Lower lobe of right lung (tissue), 2 donors: ENCODE results near the gene CASZ1. TPM values are rescaled to one million over a fixed set of nuclear protein-coding genes. Genes with fewer than 3 reads are reported as not detected.

Experiments
- ATAC-seq, 2 donors: fragments of 200-7000 bp; cut with Tn5 transposase; one replicate each; pipeline ENCODE4 v1.9.1; 2020 to 2022; ENCODE audit warnings: mild to moderate bottlenecking in 2 of 2, moderate library complexity in 2 of 2
- DNase-seq: peaks from one replicate; pipeline ENCODE4 v3.0.0-alpha.2; 2020
- H3K27ac ChIP-seq: fragments of 200-600 bp; one replicate; pipeline ENCODE4 v1.8.0; 2022
- H3K27me3 ChIP-seq: fragments of 200-600 bp; one replicate; pipeline ENCODE4 v1.8.0; 2022; ENCODE audit warnings: low read depth
- H3K36me3 ChIP-seq: fragments of 200-600 bp; one replicate; pipeline ENCODE4 v1.8.0; 2022; ENCODE audit warnings: mild to moderate bottlenecking
- H3K4me1 ChIP-seq: fragments of 200-600 bp; one replicate; pipeline ENCODE4 v1.8.0; 2022
- H3K4me3 ChIP-seq: fragments of 200-600 bp; one replicate; pipeline ENCODE4 v1.8.0; 2022; ENCODE audit warnings: mild to moderate bottlenecking
- H3K9me3 ChIP-seq: fragments of 200-600 bp; one replicate; pipeline ENCODE4 v1.8.0; 2022
- intact Hi-C: fragments of 100-400 bp; cut with DNase I; formaldehyde crosslinking; loops from one replicate; pipeline ENCODE4 v1.11.0; 2022
- total RNA-seq: library from RNA; stranded (reverse); fragmentation: NEBNext Ultra II Directional; extraction: Animal tissue kit (Norgen Biotek cat#: 25700); gene quantifications from one replicate; pipeline ENCODE4 v1.2.1, GENCODE V29; 2021
- TF ChIP-seq, protein P1 (sequence below): fragments of 200-600 bp; IDR thresholded peaks from one replicate; pipeline ENCODE4 v1.8.0; 2022; ENCODE audit warnings: antibody characterized with exemption, mild to moderate bottlenecking
- donor health status: DM: no; HTN: yes; CAD: no; lungs with severe emphysema.

Gene CASZ1
- total RNA-seq, 1 donor from 2014 or later = 47.5 TPM

GRCh38 chr1:10694633-10695627 is 101.5 kb downstream of the CASZ1 start:
- intact Hi-C loops = no loop called here
- peak; percentile 95 for DNase-seq

GRCh38 chr1:10694274-10694632 is 102.2 kb downstream of the CASZ1 start:
- intact Hi-C loops = no loop called here
- H3K4me1 ChIP-seq = peaks cover 62% of the 10 kb centered on the region
- ATAC-seq = peak; percentile 37 to 47

More at GRCh38 chr1:10694633-10695627, 101.5 kb downstream of the CASZ1 start:
- Histone ChIP-seq H3K36me3 (no peaks in the 10 kb centered on the region), H3K4me3 (peak overlapping the region; percentile 58), H3K4me1 (peaks cover 59% of the 10 kb centered on the region), H3K9me3 (no peaks in the 10 kb centered on the region), H3K27me3 (no peaks in the 10 kb centered on the region), H3K27ac (peak overlapping the region; percentile 89)
- TF ChIP-seq, protein P1, sequence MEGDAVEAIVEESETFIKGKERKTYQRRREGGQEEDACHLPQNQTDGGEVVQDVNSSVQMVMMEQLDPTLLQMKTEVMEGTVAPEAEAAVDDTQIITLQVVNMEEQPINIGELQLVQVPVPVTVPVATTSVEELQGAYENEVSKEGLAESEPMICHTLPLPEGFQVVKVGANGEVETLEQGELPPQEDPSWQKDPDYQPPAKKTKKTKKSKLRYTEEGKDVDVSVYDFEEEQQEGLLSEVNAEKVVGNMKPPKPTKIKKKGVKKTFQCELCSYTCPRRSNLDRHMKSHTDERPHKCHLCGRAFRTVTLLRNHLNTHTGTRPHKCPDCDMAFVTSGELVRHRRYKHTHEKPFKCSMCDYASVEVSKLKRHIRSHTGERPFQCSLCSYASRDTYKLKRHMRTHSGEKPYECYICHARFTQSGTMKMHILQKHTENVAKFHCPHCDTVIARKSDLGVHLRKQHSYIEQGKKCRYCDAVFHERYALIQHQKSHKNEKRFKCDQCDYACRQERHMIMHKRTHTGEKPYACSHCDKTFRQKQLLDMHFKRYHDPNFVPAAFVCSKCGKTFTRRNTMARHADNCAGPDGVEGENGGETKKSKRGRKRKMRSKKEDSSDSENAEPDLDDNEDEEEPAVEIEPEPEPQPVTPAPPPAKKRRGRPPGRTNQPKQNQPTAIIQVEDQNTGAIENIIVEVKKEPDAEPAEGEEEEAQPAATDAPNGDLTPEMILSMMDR = no peak
- ATAC-seq = peak; percentile 75 to 89

GRCh38 chr1:10693497-10694273 is 102.8 kb downstream of the CASZ1 start:
- intact Hi-C loops = no loop called here
- peaks cover 62% of the 10 kb centered on the region for H3K4me1 ChIP-seq

More at GRCh38 chr1:10694274-10694632, 102.2 kb downstream of the CASZ1 start:
- Histone ChIP-seq H3K27ac (peak overlapping the region; percentile 93), H3K9me3 (no peaks in the 10 kb centered on the region), H3K4me3 (peak overlapping the region; percentile 78), H3K27me3 (no peaks in the 10 kb centered on the region), H3K36me3 (no peaks in the 10 kb centered on the region)
- no peak for DNase-seq
- TF ChIP-seq, protein P1 = no peak

DNA sequence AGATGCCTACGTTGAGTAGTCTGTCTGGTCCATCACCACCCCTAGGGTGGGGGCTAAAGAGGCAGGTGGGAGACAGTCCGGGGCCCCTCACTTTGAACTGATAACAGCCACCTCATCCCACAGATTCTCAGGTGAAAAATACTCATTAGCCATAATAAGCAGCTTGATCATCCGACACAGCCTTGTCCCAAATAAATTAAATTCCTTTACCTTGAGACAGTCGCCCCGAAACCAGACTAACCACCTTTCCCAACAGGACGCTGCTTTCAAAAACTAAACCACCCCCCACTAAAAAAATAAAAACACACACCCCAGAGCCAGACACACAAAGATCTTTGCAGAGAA is 103.3 kb downstream of the CASZ1 start:
- TF ChIP-seq, protein P1 = no peak
- Histone ChIP-seq H3K4me1 (peaks cover 67% of the 10 kb centered on the region), H3K36me3 (no peaks in the 10 kb centered on the region), H3K27me3 (no peaks in the 10 kb centered on the region), H3K27ac (peak overlapping the region; percentile 93), H3K9me3 (no peaks in the 10 kb centered on the region), H3K4me3 (peak overlapping the region; percentile 78)
- no peak for DNase-seq
- no peak for ATAC-seq
- intact Hi-C loops = no loop called here

More at GRCh38 chr1:10693497-10694273, 102.8 kb downstream of the CASZ1 start:
- TF ChIP-seq, protein P1 = no peak
- peak overlapping the region; percentile 93 for H3K27ac ChIP-seq
- peak; percentile 68 for DNase-seq
- peak overlapping the region; percentile 78 for H3K4me3 ChIP-seq
- H3K27me3 ChIP-seq = no peaks in the 10 kb centered on the region
- H3K36me3 ChIP-seq = no peaks in the 10 kb centered on the region
- no peaks in the 10 kb centered on the region for H3K9me3 ChIP-seq
- peak in 1 of 2 donors; percentile 2 for ATAC-seq

- Histone ChIP-seq H3K4me1 (peaks cover 73% of the 10 kb centered on the region), H3K9me3 (no peaks in the 10 kb centered on the region), H3K27me3 (no peaks in the 10 kb centered on the region), H3K27ac (peak overlapping the region; percentile 93), H3K36me3 (no peaks in the 10 kb centered on the region), H3K4me3 (peak overlapping the region; percentile 78)
- intact Hi-C loops = no loop called here
- DNase-seq = peak; percentile 79
- TF ChIP-seq, protein P1 = peak; percentile 46
- peak; percentile 75 for ATAC-seq
Observed at GRCh38 chr1:10692401-10693021, 103.9 kb downstream of the CASZ1 start.
